Pancreas (tissue), 10 donors: ENCODE data around the gene MICU2. TPM values are rescaled to one million over a fixed set of nuclear protein-coding genes. Genes with fewer than 3 reads are reported as not detected.

Source experiments
- ATAC-seq, 4 donors: fragments of 200-7000 bp; cut with Tn5 transposase; one replicate each; pipeline versions ENCODE4 v1.8.0 to v1.9.1; 2020; ENCODE audit warnings: mild to moderate bottlenecking in 4 of 4, moderate library complexity in 4 of 4
- DNase-seq, 6 donors: peaks; one replicate each; pipeline ENCODE4 v3.0.0-alpha.2; 2020
- FAIRE-seq: peaks from 2 replicates; lab custom pipeline; 2012; peaks lifted over from hg19 to GRCh38; lab: Jason Lieb, UNC
- H3K27ac ChIP-seq, 4 donors: fragments of 200-600 bp; sonication (generic); 1 replicate in 3 of 4; 2 replicates in 1 of 4; pipeline versions ENCODE4 v1.5.0 to v1.8.0; 2020
- H3K27me3 ChIP-seq, 4 donors: fragments of 200-600 bp; one replicate each; pipeline ENCODE4 v1.8.0; 2021
- H3K36me3 ChIP-seq, 3 donors: fragments of 200-600 bp; sonication (generic) in 1 of 3; one replicate each; pipeline versions ENCODE4 v1.5.0 to v1.8.0; 2020 to 2021
- H3K4me1 ChIP-seq, 3 donors: fragments of 200-600 bp; one replicate each; pipeline ENCODE4 v1.8.0; 2021
- H3K4me3 ChIP-seq, 4 donors: fragments of 200-600 bp; sonication (generic) in 2 of 4; one replicate each; pipeline versions ENCODE4 v1.5.0 to v1.8.0; 2020 to 2021
- H3K9me3 ChIP-seq, 4 donors: fragments of 200-600 bp; one replicate each; pipeline ENCODE4 v1.8.0; 2021
- WGBS, 2 donors: extraction: QIAGEN DNeasy Blood & Tissue Kit; methylation state at CpG; one replicate each; pipeline ENCODE4 v1.1.7; 2013; 5-methylcytosine and 5-hydroxymethylcytosine counted together
- intact Hi-C, 3 donors: fragments of 100-400 bp; cut with DNase I; formaldehyde crosslinking; loops; one replicate each; pipeline versions ENCODE4 v1.11.1 to v1.14.2; 2022
- polyA plus RNA-seq, 2 donors: library from polyadenylated mRNA; stranded (reverse); fragments of 200-250 nt; gene quantifications; one replicate each; pipeline ENCODE4 v1.2.3, GENCODE V29; 2013
- total RNA-seq, 6 donors: library from RNA; stranded (reverse); fragmentation: NEBNext Ultra II Directional in 4 of 6; extraction: Animal tissue kit (Norgen Biotek cat#: 25700) in 4 of 6; gene quantifications; one replicate each; pipeline versions ENCODE4 v1.2.1 to v1.2.4, GENCODE V29; 2021 to 2023
- TF ChIP-seq, protein P1 (sequence below), 4 donors: fragments of 200-600 bp; sonication (generic) in 3 of 4; IDR thresholded peaks; one replicate each; pipeline versions ENCODE4 v1.5.0 to v1.8.0; 2021; ENCODE audit warnings: antibody characterized with exemption in 4 of 4
- donor health status: healthy with polysubstance abuse.
- donor health status: DM: no; HTN: no; CAD: no; lungs with moderate emphysema.
- donor health status: DM: no; HTN: no; CAD: no.
- donor health status: control.
- donor health status: control.
- donor health status: Bipolar disorder and iron deficiency.
- donor health status: DM: yes; HTN: yes; CAD: no.
- donor health status: DM: no; HTN: no; CAD: no.
- donor health status: DM: no; HTN: no; CAD: no.
- donor health status: DM: yes; HTN: yes; CAD: no.

Gene MICU2
- total and polyA plus RNA-seq, 8 donors, result 9.3 to 36.6 (median 14.7) TPM

GRCh38 chr13:21546372-21546771 is 57.6 kb downstream of the MICU2 start:
- Histone ChIP-seq H3K27ac (no peak overlapping the region), H3K4me1 (peaks cover 0 to 10% (median 5%) of the 10 kb centered on the region in 3 donors), H3K4me3 (no peak overlapping the region), H3K36me3 (no peaks in the 10 kb centered on the region), H3K9me3 (no peaks in the 10 kb centered on the region), H3K27me3 (no peaks in the 10 kb centered on the region)
- TF ChIP-seq, protein P1, sequence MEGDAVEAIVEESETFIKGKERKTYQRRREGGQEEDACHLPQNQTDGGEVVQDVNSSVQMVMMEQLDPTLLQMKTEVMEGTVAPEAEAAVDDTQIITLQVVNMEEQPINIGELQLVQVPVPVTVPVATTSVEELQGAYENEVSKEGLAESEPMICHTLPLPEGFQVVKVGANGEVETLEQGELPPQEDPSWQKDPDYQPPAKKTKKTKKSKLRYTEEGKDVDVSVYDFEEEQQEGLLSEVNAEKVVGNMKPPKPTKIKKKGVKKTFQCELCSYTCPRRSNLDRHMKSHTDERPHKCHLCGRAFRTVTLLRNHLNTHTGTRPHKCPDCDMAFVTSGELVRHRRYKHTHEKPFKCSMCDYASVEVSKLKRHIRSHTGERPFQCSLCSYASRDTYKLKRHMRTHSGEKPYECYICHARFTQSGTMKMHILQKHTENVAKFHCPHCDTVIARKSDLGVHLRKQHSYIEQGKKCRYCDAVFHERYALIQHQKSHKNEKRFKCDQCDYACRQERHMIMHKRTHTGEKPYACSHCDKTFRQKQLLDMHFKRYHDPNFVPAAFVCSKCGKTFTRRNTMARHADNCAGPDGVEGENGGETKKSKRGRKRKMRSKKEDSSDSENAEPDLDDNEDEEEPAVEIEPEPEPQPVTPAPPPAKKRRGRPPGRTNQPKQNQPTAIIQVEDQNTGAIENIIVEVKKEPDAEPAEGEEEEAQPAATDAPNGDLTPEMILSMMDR (IDR thresholded peaks at IDR 0.05), result no peak
- FAIRE-seq, result no peak
- WGBS, 2 donors, result 82 to 89% methylated on average over 1 of the region's 1 CpG
- ATAC-seq, result no peak
- intact Hi-C loops, result no loop called here
- no peak for DNase-seq

DNA sequence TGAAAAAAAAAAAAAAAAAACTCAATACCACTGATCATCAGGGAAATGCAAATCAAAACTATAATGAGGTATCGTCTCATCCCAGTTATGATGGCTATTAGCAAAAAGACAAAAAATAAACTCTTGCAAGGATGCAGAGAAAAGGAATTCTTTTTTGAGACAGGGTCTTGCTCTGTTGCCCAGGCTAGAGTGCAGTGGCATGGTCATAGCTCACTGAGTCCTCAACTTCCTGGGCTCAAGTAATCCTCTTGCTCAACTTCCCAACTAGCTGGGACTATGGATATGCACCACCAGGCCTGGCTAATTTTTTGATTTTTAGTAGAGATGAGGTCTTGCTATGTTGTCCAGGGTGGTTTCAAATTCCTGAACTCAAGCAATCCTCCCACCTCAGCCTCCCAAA is 59.5 kb downstream of the MICU2 start:
- TF ChIP-seq, protein P1 (IDR thresholded peaks at IDR 0.05), result no peak
- intact Hi-C loops, result no loop called here
- no peak for ATAC-seq
- Histone ChIP-seq H3K27ac (no peak overlapping the region), H3K36me3 (no peaks in the 10 kb centered on the region), H3K27me3 (no peaks in the 10 kb centered on the region), H3K9me3 (no peaks in the 10 kb centered on the region), H3K4me3 (no peak overlapping the region), H3K4me1 (peaks cover 7 to 20% (median 17%) of the 10 kb centered on the region in 3 donors)
- whole genome bisulfite sequencing, 2 donors, result 95 to 98% methylated on average over 1 of the region's 1 CpG
- no peak for FAIRE-seq
- no peak for DNase-seq

DNA sequence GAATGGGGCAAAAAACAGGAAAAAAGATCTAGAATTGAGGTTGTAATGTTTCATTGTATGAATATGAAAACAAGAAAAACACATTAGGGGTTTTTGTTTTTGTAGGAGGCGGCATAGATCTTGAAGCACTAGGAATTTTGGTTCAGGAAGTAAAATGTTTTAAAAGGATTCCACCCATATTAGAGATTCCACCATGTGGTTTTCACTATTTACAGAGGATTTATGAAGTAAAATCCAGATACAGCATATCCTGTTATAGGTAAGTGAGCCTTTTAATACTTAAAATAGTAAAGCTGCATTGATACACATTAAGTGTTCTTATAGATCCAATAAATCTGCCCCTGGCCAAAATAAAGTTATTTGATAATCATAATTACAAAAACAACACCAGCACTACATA is 61.4 kb downstream of the MICU2 start:
- TF ChIP-seq, protein P1 (IDR thresholded peaks at IDR 0.05), result no peak
- 97 to 100% methylated on average over 1 of the region's 1 CpG for whole genome bisulfite sequencing, 2 donors
- DNase-seq (no peak), FAIRE-seq (no peak), ATAC-seq (no peak)
- Histone ChIP-seq H3K27ac (no peak overlapping the region), H3K4me1 (peaks cover 7 to 20% (median 17%) of the 10 kb centered on the region in 3 donors), H3K36me3 (no peaks in the 10 kb centered on the region), H3K4me3 (no peak overlapping the region), H3K27me3 (no peaks in the 10 kb centered on the region), H3K9me3 (no peaks in the 10 kb centered on the region)
- intact Hi-C loops, result no loop called here

- Histone ChIP-seq H3K9me3 (no peaks in the 10 kb centered on the region), H3K27me3 (no peaks in the 10 kb centered on the region), H3K36me3 (no peaks in the 10 kb centered on the region), H3K4me1 (peaks cover 7 to 20% (median 17%) of the 10 kb centered on the region in 3 donors), H3K27ac (no peak overlapping the region), H3K4me3 (no peak overlapping the region)
- FAIRE-seq, result no peak
- peak in 3 of 4 donors; percentile 21 to 47 (median 35) for ATAC-seq
- DNase-seq, result no peak
- intact Hi-C loops, result no loop called here
- TF ChIP-seq, protein P1 (IDR thresholded peaks at IDR 0.05), result no peak
- WGBS, 2 donors, result 93% methylated on average over 1 of the region's 1 CpG
These were observed 62.0 kb downstream of the MICU2 start for GRCh38 chr13:21541980-21542379.

- no peak overlapping the region for H3K27ac ChIP-seq
- DNase-seq, result no peak
- no peak for FAIRE-seq
- peak; percentile 56 to 75 (median 60) for ATAC-seq
- H3K36me3 ChIP-seq, result no peaks in the 10 kb centered on the region
- H3K27me3 ChIP-seq, result no peaks in the 10 kb centered on the region
- no peak overlapping the region for H3K4me3 ChIP-seq
- peaks cover 7 to 20% (median 17%) of the 10 kb centered on the region in 3 donors for H3K4me1 ChIP-seq
- H3K9me3 ChIP-seq, result no peaks in the 10 kb centered on the region
- TF ChIP-seq, protein P1 (IDR thresholded peaks at IDR 0.05), result no peak
- intact Hi-C loops, result no loop called here
These were observed 62.7 kb downstream of the MICU2 start for GRCh38 chr13:21541271-21541670.
